ENCODE measurements around the gene CCDC150.

CCDC150 gene

GRCh38 chr2:196630531-196630930, 9.0 kb upstream of the CCDC150 start:
- ATAC-seq (ENCODE audit: low read depth), result no peak
- TF ChIP-seq CTCF (IDR thresholded peaks at IDR 0.05; ENCODE audit: poor library complexity, severe bottlenecking), result no peak
- Histone ChIP-seq H3K36me3 (ENCODE audit: low read depth) (no peaks in the 10 kb centered on the region), H3K9me3 (ENCODE audit: severe bottlenecking) (no peaks in the 10 kb centered on the region), H3K4me3 (ENCODE audit: severe bottlenecking) (no peak overlapping the region), H3K4me1 (ENCODE audit: insufficient read depth, poor library complexity, severe bottlenecking) (no peaks in the 10 kb centered on the region), H3K27ac (ENCODE audit: poor library complexity, severe bottlenecking) (no peak overlapping the region), H3K27me3 (ENCODE audit: insufficient read depth, poor library complexity, severe bottlenecking) (no peaks in the 10 kb centered on the region)
- no peak for DNase-seq (ENCODE audit: low spot score)

- TF ChIP-seq CTCF (IDR thresholded peaks at IDR 0.05; ENCODE audit: poor library complexity, severe bottlenecking), result no peak
- DNase-seq (ENCODE audit: low spot score), result no peak
- H3K4me3 ChIP-seq (ENCODE audit: severe bottlenecking), result no peak overlapping the region
These were observed 4.4 kb upstream of the CCDC150 start for GRCh38 chr2:196635156-196635555.

GRCh38 chr2:196638765-196639164, 750 bp upstream of the CCDC150 start:
- ATAC-seq (ENCODE audit: low read depth), result no peak
- H3K4me3 ChIP-seq (ENCODE audit: severe bottlenecking), result peak overlapping the region; percentile 81
- H3K36me3 ChIP-seq (ENCODE audit: low read depth), result no peaks in the 10 kb centered on the region

More at GRCh38 chr2:196635156-196635555, 4.4 kb upstream of the CCDC150 start:
- no peak overlapping the region for H3K27ac ChIP-seq (ENCODE audit: poor library complexity, severe bottlenecking)
- no peak for ATAC-seq (ENCODE audit: low read depth)
- no peaks in the 10 kb centered on the region for H3K9me3 ChIP-seq (ENCODE audit: severe bottlenecking)
- no peaks in the 10 kb centered on the region for H3K36me3 ChIP-seq (ENCODE audit: low read depth)
- no peaks in the 10 kb centered on the region for H3K27me3 ChIP-seq (ENCODE audit: insufficient read depth, poor library complexity, severe bottlenecking)
- H3K4me1 ChIP-seq (ENCODE audit: insufficient read depth, poor library complexity, severe bottlenecking), result no peaks in the 10 kb centered on the region

GRCh38 chr2:196640031-196640548, 575 bp downstream of the CCDC150 start:
- Histone ChIP-seq H3K9me3 (ENCODE audit: severe bottlenecking) (no peaks in the 10 kb centered on the region), H3K4me3 (ENCODE audit: severe bottlenecking) (peak overlapping the region; percentile 81), H3K4me1 (ENCODE audit: insufficient read depth, poor library complexity, severe bottlenecking) (peaks cover 3% of the 10 kb centered on the region), H3K27me3 (ENCODE audit: insufficient read depth, poor library complexity, severe bottlenecking) (no peaks in the 10 kb centered on the region), H3K36me3 (ENCODE audit: low read depth) (no peaks in the 10 kb centered on the region), H3K27ac (ENCODE audit: poor library complexity, severe bottlenecking) (peak overlapping the region; percentile 37)
- no peak for DNase-seq (ENCODE audit: low spot score)
- TF ChIP-seq CTCF (IDR thresholded peaks at IDR 0.05; ENCODE audit: poor library complexity, severe bottlenecking), result no peak
- peak; percentile 3 for ATAC-seq (ENCODE audit: low read depth)

More at GRCh38 chr2:196638765-196639164, 750 bp upstream of the CCDC150 start:
- no peak for DNase-seq (ENCODE audit: low spot score)
- no peaks in the 10 kb centered on the region for H3K27me3 ChIP-seq (ENCODE audit: insufficient read depth, poor library complexity, severe bottlenecking)
- H3K9me3 ChIP-seq (ENCODE audit: severe bottlenecking), result no peaks in the 10 kb centered on the region
- peaks cover 3% of the 10 kb centered on the region for H3K4me1 ChIP-seq (ENCODE audit: insufficient read depth, poor library complexity, severe bottlenecking)
- no peak for TF ChIP-seq CTCF (IDR thresholded peaks at IDR 0.05; ENCODE audit: poor library complexity, severe bottlenecking)
- H3K27ac ChIP-seq (ENCODE audit: poor library complexity, severe bottlenecking), result no peak overlapping the region

- ATAC-seq (ENCODE audit: low read depth), result no peak
- Histone ChIP-seq H3K27ac (ENCODE audit: poor library complexity, severe bottlenecking) (no peak overlapping the region), H3K36me3 (ENCODE audit: low read depth) (peaks cover 9% of the 10 kb centered on the region; the same call in 1 of the 2 replicates), H3K4me1 (ENCODE audit: insufficient read depth, poor library complexity, severe bottlenecking) (no peaks in the 10 kb centered on the region), H3K27me3 (ENCODE audit: insufficient read depth, poor library complexity, severe bottlenecking) (no peaks in the 10 kb centered on the region), H3K9me3 (ENCODE audit: severe bottlenecking) (peaks cover 8% of the 10 kb centered on the region), H3K4me3 (ENCODE audit: severe bottlenecking) (no peak overlapping the region)
- DNase-seq (ENCODE audit: low spot score), result no peak
- no peak for TF ChIP-seq CTCF (IDR thresholded peaks at IDR 0.05; ENCODE audit: poor library complexity, severe bottlenecking)
These were observed 9.7 kb downstream of the CCDC150 start for GRCh38 chr2:196649202-196649601.

Measured in RWPE2 (cell line).